Measurements from ENCODE around the gene PITPNM3.
"Not testable (repeated sequence)": the region's sequence is repeated elsewhere in the genome, so short reads cannot be mapped to it uniquely, and the experiment has no call there.

Gene PITPNM3

DNA sequence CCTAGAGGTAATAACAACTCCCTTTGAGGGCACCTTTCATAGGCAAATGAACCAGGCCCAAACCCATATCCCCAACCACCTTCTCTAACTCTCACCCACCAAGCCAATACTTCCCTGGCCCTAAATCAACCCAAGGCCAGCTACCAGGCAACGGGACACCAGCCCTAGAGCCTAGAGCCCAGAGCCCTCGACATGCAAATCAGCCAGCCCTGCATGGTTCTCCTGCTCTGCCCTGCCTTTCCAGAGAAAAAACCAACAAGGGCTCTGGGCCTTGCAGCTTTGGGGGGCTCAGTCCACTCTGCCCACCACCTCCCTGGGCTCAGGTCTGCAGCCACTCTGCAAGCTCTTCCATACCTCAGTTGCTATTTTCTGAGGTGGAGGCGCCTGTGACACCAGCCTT lies 55.0 kb downstream of the PITPNM3 start:
- DNase-seq (ENCODE audit: low read depth) = no peak

DNA sequence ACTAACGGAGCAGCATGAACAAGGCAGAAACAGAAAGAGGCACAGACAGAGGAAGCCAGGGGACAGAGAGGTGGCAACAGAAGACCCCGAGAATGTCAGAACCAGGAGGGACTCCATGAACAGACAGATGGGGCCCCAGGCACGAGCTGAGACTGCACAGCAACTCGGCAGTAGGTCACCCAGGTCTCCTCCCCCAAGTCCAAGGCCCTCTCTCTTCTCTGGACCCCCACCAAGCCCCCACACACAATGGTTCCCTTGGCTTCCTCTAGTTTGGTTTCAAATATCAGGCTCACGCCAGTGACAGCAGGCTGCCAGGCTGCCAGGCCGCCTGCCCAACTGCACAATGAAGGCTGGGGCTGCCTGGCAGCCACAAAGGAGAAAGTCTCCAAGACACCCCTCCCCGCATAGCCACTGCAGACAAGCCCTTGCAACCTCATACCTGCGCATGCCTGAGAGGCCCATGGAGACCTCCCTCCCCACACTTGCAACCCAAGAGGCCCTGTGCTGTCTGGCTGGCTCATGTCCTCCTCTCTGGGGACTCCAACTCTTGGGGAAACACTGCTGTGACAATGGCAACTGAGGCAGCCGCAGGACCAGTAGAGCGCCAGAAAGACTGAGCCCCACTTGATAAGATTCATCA lies 57.3 kb downstream of the PITPNM3 start:
- DNase-seq (ENCODE audit: low read depth) = no peak

DNA sequence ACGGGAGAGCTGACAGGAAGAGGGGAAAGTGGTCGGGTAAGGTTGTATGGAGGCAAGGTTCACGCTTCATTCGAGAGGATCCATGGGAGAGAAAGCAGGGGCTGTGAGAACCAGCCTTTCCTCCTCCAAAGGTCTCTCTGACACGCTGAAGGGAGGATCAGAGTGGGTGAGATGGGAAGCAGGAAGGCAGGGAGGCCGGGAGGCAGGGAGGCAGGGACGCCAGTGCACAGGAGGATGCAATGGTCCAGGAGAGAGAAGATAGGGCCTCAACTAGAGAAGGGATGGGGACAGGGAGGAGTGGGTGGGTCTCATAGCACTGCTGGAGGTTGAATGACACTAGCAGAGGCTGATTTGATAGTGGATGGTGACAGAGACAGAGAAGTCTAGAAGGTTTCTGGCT lies 58.0 kb downstream of the PITPNM3 start:
- no peak for DNase-seq (ENCODE audit: low read depth)

DNA sequence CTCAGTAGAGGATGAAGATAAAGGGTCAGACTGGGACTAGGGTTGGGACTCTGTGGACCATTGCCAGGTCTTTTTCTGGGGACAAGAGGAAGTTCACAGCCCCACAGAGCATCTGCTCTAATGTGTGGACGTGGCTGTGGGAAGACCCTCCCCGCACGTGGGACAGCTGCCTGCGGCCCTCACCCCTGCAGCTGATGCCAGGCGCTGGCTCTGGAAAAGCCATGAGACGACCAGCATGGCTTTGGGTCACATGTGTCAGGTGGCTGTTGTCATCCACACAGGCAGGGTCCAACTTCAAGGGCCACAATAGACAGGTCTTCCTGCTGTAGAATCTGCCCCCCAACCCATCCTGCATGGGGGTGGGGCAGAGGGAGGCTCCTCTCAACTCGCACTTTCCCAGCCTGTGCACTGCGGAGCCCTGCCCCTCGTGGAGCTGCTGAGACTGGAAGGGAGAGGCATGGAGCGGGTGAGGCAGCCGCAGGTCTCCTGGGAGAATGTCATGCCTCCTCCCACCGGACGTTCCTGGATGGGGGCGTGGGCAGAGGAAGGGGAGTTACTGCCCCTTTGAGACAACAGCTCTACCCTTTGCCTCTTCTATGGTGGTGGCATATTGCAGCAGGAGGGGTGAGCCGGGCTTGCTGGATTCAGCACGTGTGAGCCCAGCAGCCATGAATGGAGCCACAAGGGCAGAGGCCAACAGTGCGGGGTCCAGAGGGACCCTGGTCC lies 58.7 kb downstream of the PITPNM3 start:
- DNase-seq (ENCODE audit: low read depth) = no peak

DNA sequence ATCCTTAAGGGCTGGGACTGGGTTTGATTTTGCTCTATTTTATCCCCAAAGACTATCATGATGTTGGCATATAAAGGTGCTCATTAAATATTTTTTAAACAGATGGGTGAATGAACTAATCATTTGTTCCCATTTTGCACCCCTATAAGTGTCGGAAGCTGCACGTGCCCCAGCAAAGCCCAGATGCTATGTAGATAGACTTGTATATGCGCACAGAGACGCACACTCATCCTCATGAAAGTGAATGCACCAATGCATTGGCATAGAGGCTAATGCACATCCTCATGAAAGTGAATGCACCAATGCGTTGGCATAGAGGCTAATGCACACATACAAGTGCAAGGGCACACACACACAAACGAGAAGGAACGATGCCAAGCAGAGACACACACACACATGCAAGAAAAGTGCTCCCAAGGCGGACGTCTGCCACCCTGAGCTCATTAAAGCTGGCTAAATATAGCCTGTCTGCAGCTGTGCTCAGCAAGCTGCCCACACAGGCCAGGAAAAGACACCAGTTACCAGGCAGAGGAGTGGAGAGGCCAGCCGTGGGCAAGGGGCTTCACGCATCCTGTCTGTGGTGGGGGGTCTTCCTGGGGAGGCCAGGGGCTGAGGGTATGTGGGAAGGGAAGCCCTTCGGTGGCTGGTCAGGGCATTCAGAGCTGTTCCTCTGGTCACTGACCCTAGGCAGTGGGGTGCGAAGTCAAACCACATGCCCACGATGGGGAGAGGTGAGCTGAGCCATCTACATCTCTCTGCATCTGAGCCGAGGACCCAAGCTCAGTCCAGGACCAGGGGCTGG lies 59.5 kb downstream of the PITPNM3 start:
- DNase-seq (ENCODE audit: low read depth) = no peak

DNA sequence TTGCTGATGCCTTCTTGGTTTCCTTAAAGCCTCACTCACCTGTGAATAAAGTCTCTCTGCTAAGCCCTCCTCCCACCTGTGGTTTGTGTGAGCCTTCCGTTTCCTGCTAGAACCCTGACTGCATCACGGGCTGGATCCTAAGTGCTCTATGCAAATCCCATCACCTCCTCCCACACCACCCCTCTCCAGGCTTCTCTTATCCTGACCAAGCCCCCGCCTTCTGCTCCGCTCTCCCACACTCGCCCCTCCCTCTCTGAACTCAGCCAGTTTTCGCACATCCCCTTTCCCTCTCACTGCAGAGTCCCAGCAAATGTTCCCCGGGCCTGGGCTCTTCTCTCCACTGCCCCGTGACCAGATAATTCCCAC lies 60.3 kb downstream of the PITPNM3 start:
- DNase-seq (ENCODE audit: low read depth) = no peak

DNA sequence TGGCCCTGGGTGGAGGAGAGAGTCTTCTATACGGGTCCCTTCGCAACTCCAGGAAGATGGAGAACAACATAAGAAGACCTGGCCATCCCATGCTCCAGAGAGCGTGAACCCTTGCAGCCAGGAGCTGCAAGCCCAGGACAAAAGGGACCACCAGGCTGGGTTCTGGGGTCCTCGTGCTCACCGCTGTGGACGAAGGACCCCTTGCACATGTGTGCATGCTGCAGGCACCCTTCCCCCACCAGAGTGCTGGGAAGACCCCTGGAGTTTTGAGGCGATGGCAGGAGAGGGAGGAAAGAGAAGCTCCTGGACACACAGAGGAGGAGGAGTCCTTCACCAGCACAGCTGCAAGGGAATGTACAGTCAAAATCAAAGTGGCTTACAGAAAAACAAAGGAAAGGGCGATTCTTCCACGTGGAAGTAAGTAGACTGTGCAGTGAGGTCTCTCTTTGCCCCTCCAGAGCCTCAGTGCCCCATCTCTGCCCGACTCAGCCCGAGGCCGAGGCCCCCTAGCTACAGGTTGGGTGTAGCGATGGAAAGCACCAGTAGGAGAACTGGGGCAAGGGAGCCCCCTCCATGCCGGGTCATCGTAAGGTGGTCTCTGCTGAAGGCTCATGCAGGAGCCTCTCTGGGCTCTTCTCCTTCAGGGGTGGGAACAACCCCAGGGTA lies 60.8 kb downstream of the PITPNM3 start:
- DNase-seq (ENCODE audit: low read depth) = no peak

DNA sequence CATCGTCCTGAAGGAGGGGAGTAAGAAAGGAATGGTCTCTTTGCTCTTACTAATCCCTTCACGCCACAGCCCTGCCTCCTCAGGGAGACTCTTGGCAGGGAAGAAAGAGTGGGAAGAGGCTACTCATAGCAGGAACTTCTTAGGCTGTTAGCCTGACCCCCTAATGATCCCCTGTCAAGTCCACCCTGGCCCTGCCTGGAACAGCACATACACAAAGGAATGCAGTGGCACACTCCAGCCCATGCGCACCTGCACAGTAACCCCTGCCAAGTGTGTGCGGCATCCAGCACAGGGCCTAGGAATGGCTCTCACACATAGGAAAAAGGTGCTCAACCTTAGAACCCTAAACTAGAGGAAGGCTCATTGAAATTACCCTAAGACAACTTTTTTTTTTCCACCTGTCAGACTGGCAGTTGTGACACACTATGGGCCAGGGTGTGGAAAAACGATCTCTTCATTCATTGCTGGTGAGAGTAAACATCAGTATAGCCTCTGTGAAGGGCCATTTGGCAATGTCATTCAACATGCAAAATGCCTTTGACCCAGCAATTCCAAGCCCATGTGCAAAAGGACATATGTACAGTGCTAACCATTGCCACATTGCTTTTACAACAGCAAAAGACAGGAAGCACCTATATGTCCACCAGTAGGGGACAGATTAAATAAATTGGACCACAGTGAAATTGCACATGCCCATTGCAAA lies 62.0 kb downstream of the PITPNM3 start:
- DNase-seq (ENCODE audit: low read depth) = no peak

DNA sequence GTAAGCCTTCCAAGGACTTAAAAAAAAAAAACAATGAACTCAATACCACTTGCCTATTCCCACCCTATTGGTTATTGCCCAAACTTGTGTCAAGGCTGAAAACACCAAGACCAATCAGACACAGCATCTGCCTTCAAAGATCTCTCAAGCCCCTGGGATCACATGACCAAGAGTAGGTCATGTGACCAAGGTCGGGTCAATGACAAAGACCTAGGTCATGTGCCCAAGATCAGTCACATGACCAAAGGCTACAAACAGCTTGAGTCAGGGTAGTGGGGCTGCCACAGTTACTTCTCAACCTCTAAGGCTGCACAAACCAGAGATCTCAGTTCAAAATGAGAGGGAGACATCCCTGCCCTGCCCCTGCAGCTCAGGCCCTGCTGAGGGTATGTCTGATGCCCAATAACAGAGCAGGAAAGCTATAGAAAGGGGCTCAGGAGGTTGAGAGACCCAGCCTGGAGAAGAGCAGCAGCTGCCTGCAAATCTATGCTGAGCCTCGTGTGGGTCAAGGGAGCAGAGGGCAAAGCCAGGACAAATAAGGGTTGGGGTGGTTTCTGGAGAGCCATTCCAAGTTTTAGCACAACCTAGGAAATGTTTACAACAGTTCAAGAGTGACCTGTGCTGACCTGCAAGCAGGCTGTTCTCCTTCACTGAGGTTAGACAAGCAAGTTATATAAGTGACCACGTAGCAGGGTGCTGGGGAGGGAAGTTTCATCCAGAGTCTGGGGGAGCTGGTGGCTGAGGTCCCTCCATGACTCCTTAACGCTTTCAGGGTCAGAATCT lies 63.3 kb downstream of the PITPNM3 start:
- no peak for DNase-seq (ENCODE audit: low read depth)

DNA sequence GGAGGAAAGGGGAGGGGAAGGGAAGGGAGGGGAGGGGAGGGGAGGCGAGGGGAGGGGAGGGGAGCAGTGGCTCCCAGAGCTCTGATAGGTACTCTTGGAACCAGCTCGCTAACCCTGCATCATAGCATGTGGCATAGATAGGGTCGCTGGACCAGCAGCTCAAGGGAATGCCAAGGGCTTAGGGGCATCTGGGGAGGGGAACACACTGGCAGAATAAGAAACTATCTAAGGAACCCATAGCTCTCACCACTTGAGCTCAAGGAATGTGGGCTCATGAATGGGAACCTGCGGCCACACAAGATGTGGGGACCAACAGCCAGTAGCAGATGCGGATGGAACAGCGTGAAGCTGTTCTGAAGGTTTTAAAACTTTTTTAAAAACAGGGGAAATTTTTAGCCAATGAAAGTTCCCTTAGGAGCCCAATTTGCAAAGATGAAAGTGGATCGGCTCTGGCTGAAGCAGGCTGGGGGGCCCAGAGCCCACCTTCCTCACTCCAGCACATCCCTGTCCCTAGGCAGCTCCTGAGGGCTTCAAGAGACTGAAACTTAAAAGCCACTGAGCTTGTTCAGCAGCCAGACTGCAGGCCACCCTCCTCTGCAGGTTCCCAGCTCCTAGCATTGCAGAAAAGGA lies 65.2 kb downstream of the PITPNM3 start:
- no peak for DNase-seq (ENCODE audit: low read depth)

DNA sequence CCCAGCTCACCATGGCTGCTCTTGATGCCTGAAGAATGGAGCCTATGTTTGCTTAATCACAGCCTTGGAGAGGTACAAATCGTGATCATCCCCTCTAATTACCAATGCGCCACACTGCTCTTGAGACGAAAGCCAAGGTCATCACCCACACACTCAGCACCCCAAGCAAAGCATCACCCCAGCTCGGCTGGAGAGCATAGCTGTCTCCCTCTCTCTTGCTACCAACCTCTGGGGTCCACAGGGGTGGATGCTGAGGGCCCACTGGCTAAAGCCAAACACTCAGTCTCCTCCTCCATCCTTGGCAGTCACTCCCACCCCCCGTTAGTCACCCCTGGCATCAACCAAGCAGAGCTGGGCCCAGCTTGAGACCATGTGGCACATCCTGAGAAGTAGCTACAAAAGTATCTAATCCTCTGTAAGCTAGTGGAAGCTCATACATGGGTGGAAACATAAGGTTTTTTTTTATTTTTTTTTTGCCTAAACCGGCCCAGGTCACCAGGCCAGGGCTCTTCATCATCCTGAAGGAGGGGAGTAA lies 67.3 kb downstream of the PITPNM3 start:
- no peak for DNase-seq (ENCODE audit: low read depth)

DNA sequence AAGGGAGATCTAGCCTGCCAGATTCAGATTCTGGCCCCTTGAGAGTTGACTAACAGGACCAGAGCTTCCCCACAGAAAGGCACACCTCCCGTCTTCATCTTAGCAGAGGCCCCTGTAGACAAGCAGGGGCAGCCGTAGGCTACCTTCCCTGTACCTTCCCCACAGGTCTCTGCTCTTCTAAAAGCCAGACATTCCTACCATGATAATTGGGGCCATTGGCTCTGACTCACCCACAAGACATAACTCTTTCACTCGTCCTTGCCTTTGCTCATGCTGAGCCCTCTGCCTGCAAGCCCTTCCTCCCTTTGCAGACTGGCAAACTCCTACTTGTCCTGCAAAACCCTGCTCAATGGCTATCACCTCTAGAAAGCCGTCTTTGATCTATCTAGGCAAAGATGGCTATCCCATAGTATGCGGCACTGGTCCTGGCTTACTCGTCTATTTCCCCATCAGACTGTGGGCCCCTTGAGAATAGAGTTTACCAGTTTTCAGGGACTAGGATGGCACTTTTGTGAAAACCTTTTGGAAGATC lies 68.3 kb downstream of the PITPNM3 start:
- no peak for DNase-seq (ENCODE audit: low read depth)

DNA sequence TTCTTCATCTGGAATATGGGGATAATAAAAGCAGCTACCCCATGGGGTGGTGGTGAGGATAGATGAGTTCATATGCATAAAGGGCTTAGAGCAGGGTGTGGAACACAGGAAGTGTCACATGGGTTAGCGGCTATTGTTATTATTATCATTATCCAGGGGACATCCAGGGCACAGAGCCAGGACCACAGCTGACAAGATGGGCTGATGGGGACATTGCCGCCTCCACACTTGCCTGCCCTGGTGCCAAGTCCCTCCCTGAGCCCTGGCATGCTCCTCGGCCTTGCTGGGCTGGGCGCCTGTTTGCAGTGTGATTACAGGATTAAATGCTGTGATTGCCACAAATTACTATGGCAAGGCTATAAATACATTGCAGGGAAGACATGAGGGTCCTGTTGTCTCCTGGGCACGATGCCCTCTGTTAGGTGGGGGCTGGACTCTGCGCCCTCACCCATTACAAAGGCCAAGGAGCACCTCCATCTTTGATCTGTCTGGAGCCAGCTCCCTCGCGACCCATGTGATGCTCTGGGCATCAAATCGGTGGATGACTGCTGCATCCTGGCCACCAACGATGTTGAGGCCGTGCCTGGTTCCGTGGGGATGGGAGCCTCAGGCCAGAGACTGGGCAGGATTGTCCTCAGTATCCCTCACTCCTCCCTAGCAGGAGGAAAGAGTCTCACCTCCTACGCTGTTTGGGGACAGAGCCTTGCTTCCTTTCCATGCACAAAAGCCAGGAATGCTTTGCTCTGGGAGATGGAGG lies 68.9 kb downstream of the PITPNM3 start:
- DNase-seq (ENCODE audit: low read depth) = no peak

DNA sequence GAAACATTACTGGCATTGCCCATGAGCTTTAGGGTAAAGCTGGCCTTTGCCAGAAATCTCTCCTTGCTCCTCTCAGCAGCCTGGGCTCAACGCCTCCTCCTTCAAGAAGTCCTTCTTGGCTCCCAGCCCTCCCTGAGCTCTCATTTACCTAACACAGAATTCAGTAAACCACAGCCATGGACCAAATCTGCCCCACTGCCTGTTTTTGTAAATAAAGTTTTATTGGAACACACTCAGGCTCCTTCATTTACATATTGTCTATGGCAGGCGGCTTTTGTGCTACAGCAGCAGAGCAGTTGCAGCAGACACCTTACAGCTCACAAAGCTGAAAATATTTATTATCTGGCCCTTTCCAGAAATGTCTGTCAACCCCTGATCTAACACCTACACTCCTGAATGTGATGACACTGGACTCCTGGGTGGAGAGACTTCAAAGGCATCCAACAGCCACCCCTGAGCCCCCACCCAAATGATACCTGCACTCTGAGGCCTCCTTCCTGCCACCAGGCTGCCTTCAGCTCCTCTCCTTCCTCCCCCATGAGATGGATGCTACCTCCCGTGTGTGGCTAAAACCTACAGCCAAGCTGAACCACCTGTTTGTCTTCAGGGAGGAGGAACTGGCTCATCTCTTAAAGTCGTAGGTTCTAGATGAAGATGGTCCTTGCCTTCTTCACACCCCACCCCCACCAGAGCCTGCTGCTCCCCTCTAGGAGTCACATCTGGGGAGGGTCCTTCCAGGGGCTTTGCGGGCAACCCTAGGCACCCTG lies 70.5 kb downstream of the PITPNM3 start:
- no peak for DNase-seq (ENCODE audit: low read depth)

DNA sequence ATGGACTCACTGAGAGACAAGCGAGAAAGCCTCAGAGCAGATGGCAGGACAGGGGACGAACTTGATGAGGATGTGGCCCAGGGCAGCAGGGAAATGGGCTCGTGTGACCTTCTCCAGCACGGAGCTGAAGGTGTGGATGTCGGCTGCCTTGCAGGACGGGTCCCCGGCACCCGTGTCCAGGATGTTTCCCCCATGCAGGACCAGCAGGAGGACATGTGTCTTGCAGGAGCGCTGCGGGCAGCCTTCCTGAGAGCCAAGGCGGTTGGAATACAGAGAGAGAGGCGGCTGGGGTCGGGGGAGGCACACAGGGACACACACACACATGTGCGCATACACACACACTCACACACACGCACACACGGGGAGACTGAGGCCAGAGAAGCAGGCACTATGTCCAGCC lies 72.8 kb downstream of the PITPNM3 start:
- no peak for DNase-seq (ENCODE audit: low read depth)

DNA sequence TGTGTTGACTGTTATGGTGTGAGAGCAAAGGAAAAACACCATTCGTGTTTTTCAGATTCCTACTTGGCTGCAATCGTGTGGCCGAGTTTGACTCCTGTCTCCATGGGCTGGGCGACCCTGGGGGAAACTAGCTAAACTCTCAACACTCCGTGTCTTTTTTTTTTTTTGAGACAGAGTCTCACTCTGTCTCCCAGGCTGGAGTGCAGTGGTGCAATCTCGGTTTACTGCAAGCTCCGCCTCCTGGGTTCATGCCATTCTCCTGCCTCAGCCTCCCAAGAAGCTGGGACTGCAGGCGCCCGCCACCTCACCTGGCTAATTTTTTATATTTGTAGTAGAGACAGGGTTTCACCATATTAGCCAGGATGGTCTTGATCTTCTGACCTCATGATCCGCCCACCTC lies 73.6 kb downstream of the PITPNM3 start:
- not testable (repeated sequence) for DNase-seq (ENCODE audit: low read depth)

DNA sequence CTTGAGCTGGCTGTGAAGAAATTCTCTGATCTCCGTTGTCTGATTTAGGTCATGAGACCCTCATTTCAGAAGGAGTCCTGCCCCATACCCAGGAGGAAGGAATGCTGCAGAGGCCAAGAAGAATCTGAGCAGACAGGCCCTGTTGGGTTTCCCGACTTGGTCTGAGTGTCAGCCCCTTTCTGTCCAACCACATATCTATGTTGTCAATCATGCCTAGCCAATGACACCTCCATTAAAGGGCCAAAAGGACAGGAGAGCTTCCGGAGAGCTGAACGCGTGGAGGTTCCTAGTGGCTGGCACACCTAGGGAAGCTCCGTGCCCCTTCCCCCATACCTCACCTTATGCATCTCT lies 74.3 kb downstream of the PITPNM3 start:
- no peak for DNase-seq (ENCODE audit: low read depth)

DNA sequence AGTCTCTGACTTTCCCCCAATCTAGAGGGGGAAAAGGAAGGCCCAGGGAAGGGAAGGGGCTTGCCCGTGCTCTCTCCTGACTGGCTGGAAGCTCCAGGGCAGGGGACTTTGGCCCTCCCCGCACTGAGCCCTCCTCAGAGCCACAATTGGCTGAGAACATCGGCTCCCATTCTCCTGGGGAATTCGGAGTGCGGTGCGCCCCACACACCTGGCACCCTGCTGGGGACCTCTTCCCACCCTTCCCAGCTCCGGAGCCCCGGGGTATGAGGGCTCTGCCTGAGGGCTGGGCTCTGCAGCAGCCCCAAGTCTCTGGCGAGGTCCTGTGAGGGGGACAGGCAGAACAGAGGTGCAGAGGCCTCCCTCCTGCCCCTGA lies 76.1 kb downstream of the PITPNM3 start:
- DNase-seq (ENCODE audit: low read depth) = no peak
